ENCODE results near the gene OOSP1.

DNA sequence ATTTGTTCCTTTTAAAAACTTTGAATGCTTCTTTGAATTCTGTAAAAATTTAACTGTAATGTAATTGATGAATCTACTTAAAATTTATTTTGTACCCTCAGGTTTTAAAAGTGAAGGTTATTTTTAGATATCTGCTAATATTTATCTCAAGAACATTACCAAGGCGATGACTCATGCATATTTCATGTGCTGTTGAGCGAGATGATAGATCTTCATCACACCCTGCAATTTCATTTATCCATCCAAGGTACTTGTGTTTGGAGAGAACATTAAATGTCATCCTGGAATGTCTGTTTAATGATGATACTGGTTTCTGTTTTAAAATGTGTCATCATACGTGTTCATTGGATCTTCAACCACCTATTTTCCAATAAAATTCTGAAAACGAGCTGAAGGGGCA, 18.9 kb downstream of the OOSP1 start:
- TF ChIP-seq CTCF (optimal IDR thresholded peaks at IDR 0.05 in 1 of 3, IDR thresholded peaks at IDR 0.05 in 1 of 3, conservative IDR thresholded peaks at IDR 0.05 in 1 of 3; ENCODE audit: extremely low read depth in 1 of 3, insufficient read depth in 2 of 3, low read length in 3 of 3) (no peak), EZH2 (IDR thresholded peaks at IDR 0.05; ENCODE audit: low read length) (no peak)

Data from keratinocyte (primary cell).